Neural cell (in vitro differentiated cells): ENCODE measurements around the gene FAM98B.

Experiments
- EP300 ChIP-seq: fragments of 450-650 bp; conservative IDR thresholded peaks from 2 replicates; pipeline ENCODE4 v1.6.1; 2014; ENCODE audit warnings: antibody characterized with exemption, mild to moderate bottlenecking, moderate library complexity; ENCODE audit not compliant: poor library complexity, severe bottlenecking
- EZH2 ChIP-seq: fragments of 200-600, 300-800 bp; shearing (Covaris generic), sonication (generic); IDR thresholded peaks from 2 replicates; pipeline ENCODE4 v1.6.1; 2014; ENCODE audit warnings: antibody characterized with exemption, low read length, borderline replicate concordance, mild to moderate bottlenecking; ENCODE audit not compliant: insufficient read depth, poor library complexity, severe bottlenecking
- MXI1 ChIP-seq: fragments of 450-650 bp; conservative IDR thresholded peaks from 2 replicates; pipeline ENCODE4 v1.6.1; 2014; ENCODE audit warnings: antibody characterized with exemption, mild to moderate bottlenecking; ENCODE audit not compliant: poor library complexity, severe bottlenecking
- POLR2AphosphoS5 ChIP-seq: IDR thresholded peaks from 2 replicates; pipeline ENCODE4 v1.6.1; 2012
- RAD21 ChIP-seq: fragments of 450-650 bp; conservative IDR thresholded peaks from 2 replicates; pipeline ENCODE4 v1.6.1; 2014; ENCODE audit warnings: antibody characterized with exemption, mild to moderate bottlenecking, moderate library complexity
- SMC3 ChIP-seq: fragments of 450-650 bp; conservative IDR thresholded peaks from 2 replicates; pipeline ENCODE4 v1.6.1; 2014; ENCODE audit warnings: antibody characterized with exemption, mild to moderate bottlenecking, moderate library complexity; ENCODE audit not compliant: poor library complexity
- TAF1 ChIP-seq: IDR thresholded peaks from 2 replicates; pipeline ENCODE4 v1.6.1; 2012; ENCODE audit warnings: low read depth
- TF ChIP-seq, protein P1 (sequence below): fragments of 450-650 bp; IDR thresholded peaks from 2 replicates; pipeline ENCODE4 v1.5.1; 2014; ENCODE audit warnings: antibody characterized with exemption, mild to moderate bottlenecking, moderate library complexity; ENCODE audit not compliant: poor library complexity, severe bottlenecking
- TF ChIP-seq, protein P2 (sequence below): IDR thresholded peaks from 2 replicates; pipeline ENCODE4 v1.6.1; 2012; ENCODE audit warnings: borderline replicate concordance

DNA sequence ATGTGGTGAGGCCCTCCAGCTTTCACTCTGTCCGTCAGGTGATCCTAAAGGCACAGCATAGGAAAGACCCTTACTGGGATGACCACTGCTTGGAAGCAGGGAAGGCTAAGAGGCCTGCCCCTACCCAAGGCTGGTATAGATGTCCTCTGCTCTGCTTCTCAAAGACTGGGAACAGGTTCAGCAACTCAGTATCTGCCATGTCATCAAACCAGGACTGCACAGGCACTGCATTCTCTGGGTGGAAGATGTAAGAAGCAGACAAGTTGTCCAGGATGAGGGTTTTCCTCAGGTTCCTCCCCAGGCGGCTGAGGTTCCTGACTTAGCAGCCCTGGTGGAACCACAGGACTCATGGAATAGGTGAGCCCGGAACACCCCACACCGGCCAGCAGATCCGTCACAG lies 4.7 kb downstream of the FAM98B start:
- TF ChIP-seq, protein P1, sequence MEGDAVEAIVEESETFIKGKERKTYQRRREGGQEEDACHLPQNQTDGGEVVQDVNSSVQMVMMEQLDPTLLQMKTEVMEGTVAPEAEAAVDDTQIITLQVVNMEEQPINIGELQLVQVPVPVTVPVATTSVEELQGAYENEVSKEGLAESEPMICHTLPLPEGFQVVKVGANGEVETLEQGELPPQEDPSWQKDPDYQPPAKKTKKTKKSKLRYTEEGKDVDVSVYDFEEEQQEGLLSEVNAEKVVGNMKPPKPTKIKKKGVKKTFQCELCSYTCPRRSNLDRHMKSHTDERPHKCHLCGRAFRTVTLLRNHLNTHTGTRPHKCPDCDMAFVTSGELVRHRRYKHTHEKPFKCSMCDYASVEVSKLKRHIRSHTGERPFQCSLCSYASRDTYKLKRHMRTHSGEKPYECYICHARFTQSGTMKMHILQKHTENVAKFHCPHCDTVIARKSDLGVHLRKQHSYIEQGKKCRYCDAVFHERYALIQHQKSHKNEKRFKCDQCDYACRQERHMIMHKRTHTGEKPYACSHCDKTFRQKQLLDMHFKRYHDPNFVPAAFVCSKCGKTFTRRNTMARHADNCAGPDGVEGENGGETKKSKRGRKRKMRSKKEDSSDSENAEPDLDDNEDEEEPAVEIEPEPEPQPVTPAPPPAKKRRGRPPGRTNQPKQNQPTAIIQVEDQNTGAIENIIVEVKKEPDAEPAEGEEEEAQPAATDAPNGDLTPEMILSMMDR, result no peak
- TF ChIP-seq, protein P2, sequence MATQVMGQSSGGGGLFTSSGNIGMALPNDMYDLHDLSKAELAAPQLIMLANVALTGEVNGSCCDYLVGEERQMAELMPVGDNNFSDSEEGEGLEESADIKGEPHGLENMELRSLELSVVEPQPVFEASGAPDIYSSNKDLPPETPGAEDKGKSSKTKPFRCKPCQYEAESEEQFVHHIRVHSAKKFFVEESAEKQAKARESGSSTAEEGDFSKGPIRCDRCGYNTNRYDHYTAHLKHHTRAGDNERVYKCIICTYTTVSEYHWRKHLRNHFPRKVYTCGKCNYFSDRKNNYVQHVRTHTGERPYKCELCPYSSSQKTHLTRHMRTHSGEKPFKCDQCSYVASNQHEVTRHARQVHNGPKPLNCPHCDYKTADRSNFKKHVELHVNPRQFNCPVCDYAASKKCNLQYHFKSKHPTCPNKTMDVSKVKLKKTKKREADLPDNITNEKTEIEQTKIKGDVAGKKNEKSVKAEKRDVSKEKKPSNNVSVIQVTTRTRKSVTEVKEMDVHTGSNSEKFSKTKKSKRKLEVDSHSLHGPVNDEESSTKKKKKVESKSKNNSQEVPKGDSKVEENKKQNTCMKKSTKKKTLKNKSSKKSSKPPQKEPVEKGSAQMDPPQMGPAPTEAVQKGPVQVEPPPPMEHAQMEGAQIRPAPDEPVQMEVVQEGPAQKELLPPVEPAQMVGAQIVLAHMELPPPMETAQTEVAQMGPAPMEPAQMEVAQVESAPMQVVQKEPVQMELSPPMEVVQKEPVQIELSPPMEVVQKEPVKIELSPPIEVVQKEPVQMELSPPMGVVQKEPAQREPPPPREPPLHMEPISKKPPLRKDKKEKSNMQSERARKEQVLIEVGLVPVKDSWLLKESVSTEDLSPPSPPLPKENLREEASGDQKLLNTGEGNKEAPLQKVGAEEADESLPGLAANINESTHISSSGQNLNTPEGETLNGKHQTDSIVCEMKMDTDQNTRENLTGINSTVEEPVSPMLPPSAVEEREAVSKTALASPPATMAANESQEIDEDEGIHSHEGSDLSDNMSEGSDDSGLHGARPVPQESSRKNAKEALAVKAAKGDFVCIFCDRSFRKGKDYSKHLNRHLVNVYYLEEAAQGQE, result no peak
- TF ChIP-seq POLR2AphosphoS5 (no peak), EZH2 (no peak), EP300 (no peak), TAF1 (no peak), RAD21 (no peak), SMC3 (no peak), MXI1 (no peak)
